Epithelial cell of proximal tubule (primary cell): ENCODE data around the gene ZNF467. TPM values are rescaled to one million over a fixed set of nuclear protein-coding genes. Genes with fewer than 3 reads are reported as not detected.

ENCODE experiments used
- DNase-seq: peaks from one replicate; pipeline ENCODE4 v3.0.0-alpha.2; 2011; ENCODE audit warnings: low read depth
- H3K4me3 ChIP-seq: 2 replicates; pipeline ENCODE4 v1.5.1; 2011; ENCODE audit warnings: low read depth, mild to moderate bottlenecking, low read length
- CTCF ChIP-seq: conservative IDR thresholded peaks from 2 replicates; pipeline ENCODE4 v1.5.1; 2012; ENCODE audit warnings: low read depth, mild to moderate bottlenecking, low read length
- total RNA-seq: library from RNA; depleted of rRNA; stranded (reverse); fragments of >200 nt; gene quantifications from 2 replicates; pipeline ENCODE4 v1.2.3, GENCODE V29; 2015

Gene ZNF467
- total RNA-seq, 1 donor from 2014 or later: 0.12 TPM

GRCh38 chr7:149774237-149775175 is 1.1 kb upstream of the ZNF467 start:
- peak overlapping the region; percentile 75 for H3K4me3 ChIP-seq
- DNase-seq: no peak
- TF ChIP-seq CTCF: no peak

DNA sequence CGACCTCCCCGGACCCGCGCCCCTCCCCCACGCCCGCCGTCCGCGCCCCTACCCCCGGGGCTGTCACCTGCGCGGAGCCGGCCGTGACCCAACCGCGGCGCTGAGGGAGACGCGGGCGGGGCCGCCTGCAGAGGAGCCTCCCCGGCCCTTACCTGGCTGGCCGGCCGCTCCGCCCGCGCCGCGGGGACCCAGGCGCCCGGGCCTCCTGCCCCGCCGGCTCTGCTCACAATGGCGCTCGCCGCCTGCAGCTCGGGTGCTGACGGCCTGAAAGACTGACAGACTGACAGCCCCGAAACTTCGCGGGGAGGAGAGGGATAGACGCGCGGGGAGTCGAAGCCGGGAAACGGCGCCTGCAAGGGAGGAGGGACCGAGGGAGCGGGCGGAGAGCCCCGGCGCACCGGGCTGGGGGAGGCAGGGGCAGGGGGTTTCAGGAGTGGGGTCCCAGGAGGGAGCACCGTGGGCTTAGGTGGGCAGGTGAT is 393 bp downstream of the ZNF467 start:
- DNase-seq: no peak
- TF ChIP-seq CTCF: no peak
- H3K4me3 ChIP-seq: peak overlapping the region; percentile 75

- TF ChIP-seq CTCF: no peak
- peak overlapping the region; percentile 75 for H3K4me3 ChIP-seq
- no peak for DNase-seq
Observed at GRCh38 chr7:149772241-149772955, 990 bp downstream of the ZNF467 start.

DNA sequence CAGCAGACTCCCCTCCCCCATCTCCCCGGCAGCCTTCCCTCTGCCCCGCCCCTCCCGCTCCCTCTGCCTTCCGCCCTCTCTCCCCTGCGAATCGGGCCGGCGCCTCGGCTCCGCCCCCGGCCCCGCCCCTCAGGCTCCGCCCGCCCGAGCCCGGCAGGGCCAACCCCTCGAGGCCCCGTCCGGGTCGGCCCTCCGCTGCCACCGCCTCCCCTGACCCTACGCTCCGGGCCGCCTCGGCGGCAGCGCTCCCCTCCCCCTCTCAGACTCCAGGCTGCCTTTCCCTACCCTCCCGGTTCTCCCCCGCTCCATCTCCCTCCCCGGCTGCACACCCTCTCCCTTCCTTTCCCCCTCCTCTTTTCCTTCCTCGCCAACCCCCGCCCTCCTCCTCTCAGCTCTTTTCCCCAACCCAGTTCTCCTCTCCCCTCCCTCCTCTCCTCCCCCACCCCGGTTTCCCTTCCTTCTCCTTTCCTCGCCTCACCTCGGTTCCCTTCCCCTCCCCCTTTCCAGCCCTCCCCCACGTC is 1.6 kb downstream of the ZNF467 start:
- TF ChIP-seq CTCF: no peak
- peak; percentile 43 for DNase-seq
- H3K4me3 ChIP-seq: peak overlapping the region; percentile 75

- no peak for DNase-seq
- peak overlapping the region; percentile 57 for H3K4me3 ChIP-seq
- TF ChIP-seq CTCF: no peak
Observed at GRCh38 chr7:149770728-149771636, 2.4 kb downstream of the ZNF467 start.

DNA sequence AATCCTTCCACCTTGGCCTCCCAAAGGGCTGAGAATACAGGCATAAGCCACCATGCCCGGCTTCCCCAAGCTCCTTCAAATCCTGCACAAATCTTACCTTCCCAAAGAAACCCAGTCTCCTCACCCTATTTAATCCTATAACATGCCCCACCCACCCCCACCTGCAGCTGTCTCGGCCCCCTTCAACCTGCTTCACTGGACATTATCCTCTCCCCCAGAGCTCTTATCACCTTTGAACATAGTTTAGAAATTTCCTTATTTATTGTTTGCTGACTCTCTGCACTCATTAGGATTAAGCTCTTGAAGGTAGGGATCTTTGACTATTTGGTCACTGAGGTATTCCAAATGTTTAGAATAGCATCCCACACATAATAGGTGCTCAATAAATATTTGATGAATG is 3.5 kb downstream of the ZNF467 start:
- H3K4me3 ChIP-seq: no peak overlapping the region
- DNase-seq: no peak
- no peak for TF ChIP-seq CTCF
